ENCODE measurements around the gene THG1L.
A peak's percentile ranks its signal among the peaks of the same experiment; 100 is the strongest.

Gene THG1L

GRCh38 chr5:157729858-157730257 is 1.4 kb upstream of the THG1L start:
- no peak for DNase-seq

GRCh38 chr5:157730900-157731271 is 334 bp upstream of the THG1L start:
- DNase-seq = no peak

DNA sequence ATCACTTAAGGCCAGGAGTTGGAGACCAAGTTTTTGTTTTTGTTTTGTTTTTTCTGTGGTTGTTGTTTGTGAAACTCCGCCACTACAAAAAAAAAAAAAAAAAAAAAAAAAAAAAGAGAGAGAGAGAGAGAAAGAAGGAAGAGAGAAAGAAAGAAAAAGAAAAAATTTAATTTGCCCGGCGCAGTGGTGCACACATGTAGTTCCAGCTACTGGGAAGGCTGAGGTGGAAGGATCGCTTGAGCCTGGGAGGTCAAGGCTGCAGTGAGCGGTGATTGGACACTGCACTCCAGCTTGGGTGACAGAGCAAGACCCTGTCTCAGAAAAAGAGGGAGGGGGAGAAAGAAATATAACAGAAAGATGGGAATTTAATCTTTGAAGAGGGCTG is 902 bp downstream of the THG1L start:
- DNase-seq = no peak

DNA sequence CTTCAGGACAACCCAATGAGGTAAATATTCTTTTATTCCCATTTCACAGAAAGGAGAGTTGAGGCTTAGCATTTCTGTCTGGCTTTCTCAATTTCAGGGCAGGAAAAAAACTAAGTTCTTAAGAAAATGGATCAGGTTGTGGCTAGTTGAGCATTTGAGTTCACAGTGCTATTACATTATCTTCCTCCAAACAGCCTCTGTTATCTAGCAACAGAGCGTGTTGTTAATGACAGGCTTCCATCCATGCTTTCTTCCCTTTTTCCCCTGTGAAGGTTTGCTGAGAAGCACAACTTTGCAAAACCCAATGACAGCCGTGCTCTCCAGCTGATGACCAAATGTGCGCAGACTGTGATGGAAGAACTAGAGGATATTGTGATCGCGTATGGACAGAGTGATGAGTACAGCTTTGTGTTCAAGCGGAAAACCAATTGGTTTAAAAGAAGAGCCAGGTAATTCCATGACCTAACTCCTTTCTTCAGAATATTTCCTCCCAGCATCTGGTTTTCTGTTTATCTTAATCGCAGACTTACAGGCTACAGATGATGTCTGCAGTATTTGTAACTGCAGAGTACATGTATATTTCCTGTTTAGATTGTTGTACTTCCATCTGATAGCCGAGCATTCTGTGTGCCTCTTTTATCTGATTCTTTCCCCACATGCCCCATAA is 1.5 kb downstream of the THG1L start:
- DNase-seq = no peak

DNA sequence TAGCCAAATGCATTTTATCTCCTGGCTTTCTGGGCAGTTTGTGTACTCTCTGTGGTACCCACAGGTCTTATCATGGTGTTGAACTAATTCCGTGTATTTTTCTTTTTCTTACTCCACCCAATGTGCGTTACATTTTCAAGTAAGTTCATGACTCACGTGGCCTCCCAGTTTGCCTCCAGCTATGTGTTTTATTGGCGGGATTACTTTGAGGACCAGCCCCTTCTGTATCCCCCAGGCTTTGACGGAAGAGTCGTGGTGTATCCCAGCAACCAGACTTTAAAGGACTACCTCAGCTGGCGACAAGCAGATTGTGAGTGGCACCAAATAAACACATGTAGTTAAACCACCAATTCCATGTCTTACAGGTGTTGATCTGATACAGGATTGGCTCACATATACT is 3.2 kb downstream of the THG1L start:
- DNase-seq = no peak

DNA sequence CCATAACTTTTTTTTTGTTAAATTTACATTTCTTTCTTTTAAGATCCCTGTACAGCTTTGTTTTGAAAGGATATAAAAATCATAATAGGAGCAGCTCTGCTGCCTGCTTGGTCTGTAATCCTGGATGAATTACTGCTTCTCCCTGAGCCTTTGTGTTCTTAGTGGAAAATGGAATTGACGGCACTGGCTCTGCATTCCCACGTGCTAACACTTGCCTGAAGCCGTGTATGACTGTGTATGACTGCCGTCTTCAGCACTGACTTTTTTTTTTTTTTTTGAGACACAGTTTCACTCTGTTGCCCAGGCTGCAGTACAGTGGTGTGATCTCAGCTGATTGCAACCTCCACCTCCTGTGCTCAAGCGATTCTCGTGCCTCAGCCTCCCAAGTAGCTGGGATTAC is 4.8 kb downstream of the THG1L start:
- DNase-seq = no peak

- DNase-seq = no peak
Observed at GRCh38 chr5:157739388-157740228, 8.4 kb downstream of the THG1L start.

- DNase-seq = no peak
Observed at GRCh38 chr5:157740229-157740610, 9.0 kb downstream of the THG1L start.

- DNase-seq = no peak
Observed at GRCh38 chr5:157741131-157741530, 9.9 kb downstream of the THG1L start.

- DNase-seq = peak; percentile 84
Observed at GRCh38 chr5:157743163-157744050, 12.2 kb downstream of the THG1L start, which contains the start of gene LSM11. TSS of gene LSM11 (plus strand) at chr5:157743712. CDS start at chr5:157743751, 39 bp downstream.

GRCh38 chr5:157744051-157745011 is 13.1 kb downstream of the THG1L start:
- no peak for DNase-seq

- no peak for DNase-seq
Observed at GRCh38 chr5:157745041-157745456, 13.8 kb downstream of the THG1L start.

- no peak for DNase-seq
Observed at GRCh38 chr5:157747173-157747740, 16.0 kb downstream of the THG1L start.

DNA sequence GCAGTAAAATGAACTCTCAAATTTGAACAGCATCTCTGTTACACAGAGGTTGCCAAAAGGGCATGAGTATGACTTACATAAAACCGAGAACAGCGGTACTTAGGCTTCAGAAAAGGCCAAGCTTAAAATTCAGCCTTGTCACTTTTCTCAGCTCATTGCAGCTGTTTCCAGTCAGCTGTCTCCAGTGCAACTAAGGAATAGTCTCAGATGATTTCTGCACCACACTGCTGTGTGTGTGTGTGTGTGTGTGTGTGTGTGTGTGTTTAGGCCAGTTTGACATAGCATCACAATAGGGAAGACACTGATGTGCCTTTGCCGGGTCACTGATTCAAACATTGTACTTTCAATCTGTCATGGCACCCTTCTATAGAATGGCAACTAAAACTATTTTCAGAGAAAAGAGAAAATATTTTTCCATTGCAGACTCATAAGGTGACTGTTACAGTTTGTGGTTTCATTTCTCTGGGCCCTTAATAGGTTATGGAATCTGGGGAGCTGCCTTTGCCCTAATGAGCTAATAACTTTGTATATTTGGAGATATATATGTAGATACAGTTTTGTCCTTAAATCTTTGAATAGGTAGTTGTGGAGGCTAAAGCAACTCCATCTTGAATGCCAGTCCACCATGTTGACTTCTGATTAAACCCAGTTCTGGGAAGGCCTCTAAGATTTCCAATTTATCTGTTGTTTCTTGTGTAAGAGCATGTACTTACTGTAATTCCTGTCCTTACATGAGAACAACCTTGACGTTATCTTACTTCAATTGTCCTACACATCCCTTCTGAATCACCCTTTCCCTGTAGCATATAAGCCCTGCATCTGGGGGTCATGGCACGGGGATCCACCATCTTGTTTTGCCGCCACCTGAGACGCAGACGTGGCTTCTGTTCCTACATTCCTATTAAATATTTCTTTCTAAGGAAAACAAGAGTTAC is 16.8 kb downstream of the THG1L start:
- DNase-seq = no peak

DNA sequence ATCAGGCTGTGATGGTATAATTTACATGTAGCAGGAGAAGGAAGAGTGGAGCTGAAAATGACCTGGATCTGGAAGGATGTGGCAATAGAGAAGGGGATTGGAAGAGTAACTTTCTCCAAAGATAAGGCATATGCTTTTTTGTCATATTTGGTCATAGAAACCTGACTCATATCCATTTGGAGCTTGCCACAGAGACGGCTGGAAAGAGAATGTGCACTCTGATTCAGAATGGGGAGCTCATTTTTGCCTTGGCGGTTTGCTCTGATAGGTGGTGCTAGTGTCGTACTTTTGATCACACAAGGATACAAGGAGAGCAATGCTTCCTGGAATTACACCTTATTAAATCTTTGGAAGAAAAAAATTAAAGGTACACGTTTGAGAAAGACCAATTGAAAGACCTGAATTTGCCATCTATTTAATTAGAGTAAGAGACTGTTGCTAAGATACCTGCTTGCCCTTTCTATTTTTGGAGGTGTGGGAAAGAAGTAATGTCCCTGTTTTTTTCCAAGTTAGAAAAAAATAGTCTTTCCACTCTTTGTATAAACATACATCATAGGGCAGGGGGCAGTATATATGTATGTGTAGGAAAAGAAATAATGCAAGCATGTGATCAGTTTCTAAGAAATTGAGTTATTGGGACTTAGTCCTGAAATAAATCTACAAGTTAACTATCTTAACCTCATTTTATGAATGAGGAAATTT is 17.7 kb downstream of the THG1L start:
- DNase-seq = no peak

DNA sequence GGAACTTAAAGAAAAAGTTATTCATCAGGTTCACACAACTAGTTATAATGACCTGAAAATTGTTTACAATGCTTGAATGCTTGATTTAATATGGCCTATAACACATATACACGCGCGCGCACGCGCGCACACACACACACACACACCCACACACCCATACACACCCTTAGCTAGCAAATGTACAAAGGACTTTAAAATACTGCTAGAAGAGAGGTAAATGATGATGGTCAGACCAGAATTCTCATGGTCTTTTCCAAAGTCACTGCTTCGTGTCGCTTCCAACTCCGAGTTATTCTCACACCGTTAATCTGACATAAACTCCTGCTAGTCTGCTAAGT is 18.2 kb downstream of the THG1L start:
- DNase-seq = no peak

- no peak for DNase-seq
Observed at GRCh38 chr5:157750320-157750719, 19.1 kb downstream of the THG1L start.

GRCh38 chr5:157756122-157756521 is 24.9 kb downstream of the THG1L start:
- no peak for DNase-seq

- DNase-seq = no peak
Observed at GRCh38 chr5:157758706-157759105, 27.5 kb downstream of the THG1L start.
